ENCODE measurements around the gene AFTPH.

Gene AFTPH

GRCh38 chr2:64625299-64626145, 101.4 kb downstream of the AFTPH start:
- no peaks in the 10 kb centered on the region for H3K4me1 ChIP-seq (ENCODE audit: insufficient read depth, poor library complexity, severe bottlenecking)
- no peaks in the 10 kb centered on the region for H3K9me3 ChIP-seq (ENCODE audit: severe bottlenecking)
- no peaks in the 10 kb centered on the region for H3K36me3 ChIP-seq (ENCODE audit: low read depth)
- TF ChIP-seq CTCF (IDR thresholded peaks at IDR 0.05; ENCODE audit: poor library complexity, severe bottlenecking), result no peak
- ATAC-seq (ENCODE audit: low read depth) (no peak), DNase-seq (ENCODE audit: low spot score) (no peak)
- H3K27me3 ChIP-seq (ENCODE audit: insufficient read depth, poor library complexity, severe bottlenecking), result no peaks in the 10 kb centered on the region
- H3K4me3 ChIP-seq (ENCODE audit: severe bottlenecking), result no peak overlapping the region
- no peak overlapping the region for H3K27ac ChIP-seq (ENCODE audit: poor library complexity, severe bottlenecking)

- H3K27ac ChIP-seq (ENCODE audit: poor library complexity, severe bottlenecking), result no peak overlapping the region
- no peaks in the 10 kb centered on the region for H3K9me3 ChIP-seq (ENCODE audit: severe bottlenecking)
- H3K4me1 ChIP-seq (ENCODE audit: insufficient read depth, poor library complexity, severe bottlenecking), result no peaks in the 10 kb centered on the region
- ATAC-seq (ENCODE audit: low read depth) (no peak), DNase-seq (ENCODE audit: low spot score) (peak; percentile 23)
- H3K27me3 ChIP-seq (ENCODE audit: insufficient read depth, poor library complexity, severe bottlenecking), result no peaks in the 10 kb centered on the region
- no peak for TF ChIP-seq CTCF (IDR thresholded peaks at IDR 0.05; ENCODE audit: poor library complexity, severe bottlenecking)
- no peaks in the 10 kb centered on the region for H3K36me3 ChIP-seq (ENCODE audit: low read depth)
- H3K4me3 ChIP-seq (ENCODE audit: severe bottlenecking), result no peak overlapping the region
Observed at GRCh38 chr2:64626146-64626809, 102.2 kb downstream of the AFTPH start.

- DNase-seq (ENCODE audit: low spot score), result no peak
- no peak overlapping the region for H3K4me3 ChIP-seq (ENCODE audit: severe bottlenecking)
- H3K27me3 ChIP-seq (ENCODE audit: insufficient read depth, poor library complexity, severe bottlenecking), result no peaks in the 10 kb centered on the region
- no peak for ATAC-seq (ENCODE audit: low read depth)
- H3K9me3 ChIP-seq (ENCODE audit: severe bottlenecking), result no peaks in the 10 kb centered on the region
- no peaks in the 10 kb centered on the region for H3K36me3 ChIP-seq (ENCODE audit: low read depth)
- TF ChIP-seq CTCF (IDR thresholded peaks at IDR 0.05; ENCODE audit: poor library complexity, severe bottlenecking), result no peak
- H3K4me1 ChIP-seq (ENCODE audit: insufficient read depth, poor library complexity, severe bottlenecking), result no peaks in the 10 kb centered on the region
- no peak overlapping the region for H3K27ac ChIP-seq (ENCODE audit: poor library complexity, severe bottlenecking)
Observed at GRCh38 chr2:64626963-64627760, 103.0 kb downstream of the AFTPH start.

- Histone ChIP-seq H3K36me3 (ENCODE audit: low read depth) (peaks cover 5% of the 10 kb centered on the region), H3K27ac (ENCODE audit: poor library complexity, severe bottlenecking) (no peak overlapping the region), H3K27me3 (ENCODE audit: insufficient read depth, poor library complexity, severe bottlenecking) (no peaks in the 10 kb centered on the region), H3K4me3 (ENCODE audit: severe bottlenecking) (no peak overlapping the region), H3K4me1 (ENCODE audit: insufficient read depth, poor library complexity, severe bottlenecking) (no peaks in the 10 kb centered on the region), H3K9me3 (ENCODE audit: severe bottlenecking) (no peaks in the 10 kb centered on the region)
- ATAC-seq (ENCODE audit: low read depth), result no peak
- no peak for TF ChIP-seq CTCF (IDR thresholded peaks at IDR 0.05; ENCODE audit: poor library complexity, severe bottlenecking)
- DNase-seq (ENCODE audit: low spot score), result no peak
Observed at GRCh38 chr2:64627860-64628841, 104.0 kb downstream of the AFTPH start.

Data from RWPE2 (cell line).